ENCODE data around the gene NELL1. TPM values are rescaled to one million over a fixed set of nuclear protein-coding genes. Genes with fewer than 3 reads are reported as not detected.

NELL1 gene
- total RNA-seq, 2 experiments from 2014 or later: not detected

DNA sequence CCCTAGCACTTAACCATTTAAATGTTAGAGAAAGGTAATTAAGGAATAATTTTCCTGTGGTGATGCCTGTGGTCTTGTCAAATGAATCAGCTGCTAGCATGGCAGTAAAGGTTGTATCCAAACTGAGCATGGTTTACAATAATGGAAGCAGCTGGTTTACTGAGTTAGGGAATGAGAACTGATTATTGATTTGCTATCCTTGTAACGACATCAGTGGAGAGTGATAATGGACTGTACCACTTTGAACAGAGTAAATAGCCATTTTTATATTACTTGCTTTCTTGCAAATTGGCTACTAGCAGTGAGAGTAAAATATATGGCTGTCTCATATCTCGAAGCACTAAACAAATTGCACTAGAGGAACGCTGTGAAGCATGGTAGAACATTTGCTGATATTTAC is 934.5 kb downstream of the NELL1 start:
- ChIA-PET CTCF (no interaction called here), POLR2A (no interaction called here)
- TF ChIP-seq, protein P1, sequence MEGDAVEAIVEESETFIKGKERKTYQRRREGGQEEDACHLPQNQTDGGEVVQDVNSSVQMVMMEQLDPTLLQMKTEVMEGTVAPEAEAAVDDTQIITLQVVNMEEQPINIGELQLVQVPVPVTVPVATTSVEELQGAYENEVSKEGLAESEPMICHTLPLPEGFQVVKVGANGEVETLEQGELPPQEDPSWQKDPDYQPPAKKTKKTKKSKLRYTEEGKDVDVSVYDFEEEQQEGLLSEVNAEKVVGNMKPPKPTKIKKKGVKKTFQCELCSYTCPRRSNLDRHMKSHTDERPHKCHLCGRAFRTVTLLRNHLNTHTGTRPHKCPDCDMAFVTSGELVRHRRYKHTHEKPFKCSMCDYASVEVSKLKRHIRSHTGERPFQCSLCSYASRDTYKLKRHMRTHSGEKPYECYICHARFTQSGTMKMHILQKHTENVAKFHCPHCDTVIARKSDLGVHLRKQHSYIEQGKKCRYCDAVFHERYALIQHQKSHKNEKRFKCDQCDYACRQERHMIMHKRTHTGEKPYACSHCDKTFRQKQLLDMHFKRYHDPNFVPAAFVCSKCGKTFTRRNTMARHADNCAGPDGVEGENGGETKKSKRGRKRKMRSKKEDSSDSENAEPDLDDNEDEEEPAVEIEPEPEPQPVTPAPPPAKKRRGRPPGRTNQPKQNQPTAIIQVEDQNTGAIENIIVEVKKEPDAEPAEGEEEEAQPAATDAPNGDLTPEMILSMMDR (IDR thresholded peaks at IDR 0.05): no peak
- H3K4me1 Mint-ChIP-seq (ENCODE audit: low read depth): no peaks in the 10 kb centered on the region
- H3K27me3 ChIP-seq (ENCODE audit: control insufficient read depth in 1 of 2, insufficient read depth in 2 of 2, low read length in 2 of 2): no peaks in the 10 kb centered on the region
- H3K27me3 Mint-ChIP-seq: no peaks in the 10 kb centered on the region
- no peaks in the 10 kb centered on the region for H3K36me3 ChIP-seq (ENCODE audit: insufficient read depth, low read length)
- H3K4me3 ChIP-seq (ENCODE audit: low read length): no peak overlapping the region
- intact Hi-C loops (cut with DNase I, micrococcal nuclease): no loop called here
- peaks cover 9% of the 10 kb centered on the region for H3K9me3 Mint-ChIP-seq
- ATAC-seq (ENCODE audit: poor library complexity) (no peak), DNase-seq (no peak)
- H3K36me3 Mint-ChIP-seq (ENCODE audit: low read depth): no peaks in the 10 kb centered on the region
- no peak overlapping the region for H3K27ac ChIP-seq (ENCODE audit: low read depth in 1 of 2, low read length in 2 of 2)
- H3K27ac Mint-ChIP-seq: no peak overlapping the region
- H3K4me1 ChIP-seq (ENCODE audit: insufficient read depth, low read length): no peaks in the 10 kb centered on the region
- H3K9me3 ChIP-seq (ENCODE audit: control insufficient read depth in 1 of 2, insufficient read depth in 1 of 2, low read length in 2 of 2): no peaks in the 10 kb centered on the region
- no peak overlapping the region for H3K4me3 Mint-ChIP-seq

DNA sequence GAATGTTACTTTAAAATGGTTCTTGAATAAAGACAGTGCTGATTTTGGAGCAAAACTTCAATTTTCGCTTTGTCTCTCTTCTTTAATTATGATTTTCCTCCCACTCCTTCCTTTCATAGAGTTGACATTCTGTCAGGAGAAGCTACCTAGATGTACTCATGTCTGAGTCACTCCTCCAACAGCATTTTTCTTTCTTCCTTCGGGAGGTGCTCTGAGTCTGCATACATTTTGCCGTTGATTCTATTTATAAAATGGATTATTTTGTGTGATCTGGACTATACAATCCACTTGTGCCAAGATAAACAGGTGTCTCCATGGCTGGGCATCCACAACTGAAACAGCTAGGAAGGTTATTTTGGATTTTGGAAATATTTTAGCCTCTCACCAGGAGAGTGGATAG is 935.2 kb downstream of the NELL1 start:
- Histone ChIP-seq H3K27ac (ENCODE audit: low read depth in 1 of 2, low read length in 2 of 2) (no peak overlapping the region), H3K27me3 (ENCODE audit: control insufficient read depth in 1 of 2, insufficient read depth in 2 of 2, low read length in 2 of 2) (no peaks in the 10 kb centered on the region), H3K4me3 (ENCODE audit: low read length) (no peak overlapping the region), H3K9me3 (ENCODE audit: control insufficient read depth in 1 of 2, insufficient read depth in 1 of 2, low read length in 2 of 2) (peaks cover 0 to 3% of the 10 kb centered on the region in 2 experiments), H3K4me1 (ENCODE audit: insufficient read depth, low read length) (no peaks in the 10 kb centered on the region), H3K36me3 (ENCODE audit: insufficient read depth, low read length) (no peaks in the 10 kb centered on the region)
- ChIA-PET CTCF (no interaction called here), POLR2A (no interaction called here)
- ATAC-seq (ENCODE audit: poor library complexity) (no peak), DNase-seq (no peak)
- H3K27me3 Mint-ChIP-seq: no peaks in the 10 kb centered on the region
- no peaks in the 10 kb centered on the region for H3K36me3 Mint-ChIP-seq (ENCODE audit: low read depth)
- H3K4me1 Mint-ChIP-seq (ENCODE audit: low read depth): no peaks in the 10 kb centered on the region
- intact Hi-C loops (cut with DNase I, micrococcal nuclease): no loop called here
- H3K27ac Mint-ChIP-seq: no peak overlapping the region
- peaks cover 9% of the 10 kb centered on the region for H3K9me3 Mint-ChIP-seq
- no peak overlapping the region for H3K4me3 Mint-ChIP-seq
- TF ChIP-seq, protein P1 (IDR thresholded peaks at IDR 0.05): no peak

DNA sequence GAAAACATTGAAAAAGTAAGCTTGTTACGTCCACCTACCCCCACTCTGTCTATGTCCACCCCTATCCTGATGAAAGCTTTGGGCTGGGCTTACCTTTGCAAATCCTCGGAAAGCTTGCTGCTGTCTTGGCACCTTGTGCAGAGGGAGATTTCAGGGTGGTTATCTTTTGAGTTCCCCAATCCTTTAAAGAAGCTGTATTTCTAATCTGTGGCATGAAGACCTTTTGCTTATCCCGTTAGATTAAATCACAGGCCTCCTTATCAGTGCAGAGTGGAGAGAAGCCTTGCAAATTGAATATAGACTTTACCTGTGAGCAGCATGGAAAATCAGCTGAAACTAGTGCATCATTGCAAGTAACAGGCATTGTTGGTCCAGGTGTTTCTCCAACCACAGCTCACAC is 942.9 kb downstream of the NELL1 start:
- CTCF ChIA-PET: no interaction called here
- H3K4me1 ChIP-seq (ENCODE audit: insufficient read depth, low read length): no peaks in the 10 kb centered on the region
- POLR2A ChIA-PET: no interaction called here
- H3K27ac Mint-ChIP-seq: no peak overlapping the region
- no peaks in the 10 kb centered on the region for H3K27me3 ChIP-seq (ENCODE audit: control insufficient read depth in 1 of 2, insufficient read depth in 2 of 2, low read length in 2 of 2)
- H3K27ac ChIP-seq (ENCODE audit: low read depth in 1 of 2, low read length in 2 of 2): no peak overlapping the region
- H3K4me3 ChIP-seq (ENCODE audit: low read length): no peak overlapping the region
- H3K36me3 Mint-ChIP-seq (ENCODE audit: low read depth): no peaks in the 10 kb centered on the region
- no peak overlapping the region for H3K4me3 Mint-ChIP-seq
- intact Hi-C loops (cut with DNase I, micrococcal nuclease): no loop called here
- ATAC-seq (ENCODE audit: poor library complexity) (no peak), DNase-seq (no peak)
- TF ChIP-seq, protein P1 (IDR thresholded peaks at IDR 0.05): no peak
- peaks cover 4% of the 10 kb centered on the region for H3K9me3 Mint-ChIP-seq
- no peaks in the 10 kb centered on the region for H3K27me3 Mint-ChIP-seq
- H3K9me3 ChIP-seq (ENCODE audit: control insufficient read depth in 1 of 2, insufficient read depth in 1 of 2, low read length in 2 of 2): peaks cover 0 to 7% of the 10 kb centered on the region in 2 experiments
- H3K36me3 ChIP-seq (ENCODE audit: insufficient read depth, low read length): no peaks in the 10 kb centered on the region
- no peaks in the 10 kb centered on the region for H3K4me1 Mint-ChIP-seq (ENCODE audit: low read depth)
